ENCODE measurements around the gene FASN. TPM values are rescaled to one million over a fixed set of nuclear protein-coding genes. Genes with fewer than 3 reads are reported as not detected.
A peak's percentile ranks its signal among the peaks of the same experiment; 100 is the strongest.

FASN gene
- total RNA-seq, 3 donors from 2014 or later (not counting 1 experiment from before 2014, with no cell fraction given), result 53.8 to 56.2 (median 54.0) TPM

DNA sequence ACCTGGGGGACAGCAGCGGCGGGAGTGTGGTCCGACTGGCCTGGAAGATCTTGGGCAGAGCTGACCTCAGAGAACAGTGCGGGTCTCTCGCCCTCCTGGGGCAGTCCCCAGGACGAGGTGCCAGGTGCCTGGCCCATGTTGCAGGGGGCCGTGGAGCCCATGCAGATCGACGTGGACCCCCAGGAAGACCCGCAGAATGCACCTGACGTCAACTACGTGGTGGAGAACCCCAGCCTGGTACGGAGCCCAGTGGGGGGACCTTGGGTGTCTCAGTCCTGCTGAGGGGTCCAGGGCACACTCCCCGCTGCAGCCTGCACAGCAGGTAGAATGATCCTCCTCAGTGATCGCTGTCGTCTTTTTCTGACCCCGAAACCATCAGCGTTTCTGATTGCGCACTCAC is 44.9 kb downstream of the FASN start:
- Mint-ChIP-seq H3K27me3 (ENCODE audit: low read depth in 2 of 2) (no peaks in the 10 kb centered on the region), H3K36me3 (no peaks in the 10 kb centered on the region), H3K27ac (no peak overlapping the region), H3K4me3 (peak overlapping the region; percentile 69), H3K4me1 (peaks cover 0 to 16% of the 10 kb centered on the region in 2 donors), H3K9me3 (no peaks in the 10 kb centered on the region)
- no peaks in the 10 kb centered on the region for H3K9me3 ChIP-seq (ENCODE audit: control insufficient read depth, insufficient read depth, low read length)
- no peak for DNase-seq
- H3K27ac ChIP-seq (ENCODE audit: low read length), result no peak overlapping the region
- no peaks in the 10 kb centered on the region for H3K27me3 ChIP-seq (ENCODE audit: control insufficient read depth, insufficient read depth, low read length)
- ATAC-seq, result no peak
- WGBS (ENCODE audit: insufficient coverage), result 92% methylated on average over 19 of the region's 19 CpGs
- TF ChIP-seq, protein P1, sequence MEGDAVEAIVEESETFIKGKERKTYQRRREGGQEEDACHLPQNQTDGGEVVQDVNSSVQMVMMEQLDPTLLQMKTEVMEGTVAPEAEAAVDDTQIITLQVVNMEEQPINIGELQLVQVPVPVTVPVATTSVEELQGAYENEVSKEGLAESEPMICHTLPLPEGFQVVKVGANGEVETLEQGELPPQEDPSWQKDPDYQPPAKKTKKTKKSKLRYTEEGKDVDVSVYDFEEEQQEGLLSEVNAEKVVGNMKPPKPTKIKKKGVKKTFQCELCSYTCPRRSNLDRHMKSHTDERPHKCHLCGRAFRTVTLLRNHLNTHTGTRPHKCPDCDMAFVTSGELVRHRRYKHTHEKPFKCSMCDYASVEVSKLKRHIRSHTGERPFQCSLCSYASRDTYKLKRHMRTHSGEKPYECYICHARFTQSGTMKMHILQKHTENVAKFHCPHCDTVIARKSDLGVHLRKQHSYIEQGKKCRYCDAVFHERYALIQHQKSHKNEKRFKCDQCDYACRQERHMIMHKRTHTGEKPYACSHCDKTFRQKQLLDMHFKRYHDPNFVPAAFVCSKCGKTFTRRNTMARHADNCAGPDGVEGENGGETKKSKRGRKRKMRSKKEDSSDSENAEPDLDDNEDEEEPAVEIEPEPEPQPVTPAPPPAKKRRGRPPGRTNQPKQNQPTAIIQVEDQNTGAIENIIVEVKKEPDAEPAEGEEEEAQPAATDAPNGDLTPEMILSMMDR (IDR thresholded peaks at IDR 0.05), result no peak
- intact Hi-C loops (cut with micrococcal nuclease), result no loop called here
- H3K36me3 ChIP-seq (ENCODE audit: control insufficient read depth, insufficient read depth, low read length), result peaks cover 34% of the 10 kb centered on the region
- peaks cover 30% of the 10 kb centered on the region for H3K4me1 ChIP-seq (ENCODE audit: control insufficient read depth, insufficient read depth, low read length)
- no peak overlapping the region for H3K4me3 ChIP-seq (ENCODE audit: low read length)

DNA sequence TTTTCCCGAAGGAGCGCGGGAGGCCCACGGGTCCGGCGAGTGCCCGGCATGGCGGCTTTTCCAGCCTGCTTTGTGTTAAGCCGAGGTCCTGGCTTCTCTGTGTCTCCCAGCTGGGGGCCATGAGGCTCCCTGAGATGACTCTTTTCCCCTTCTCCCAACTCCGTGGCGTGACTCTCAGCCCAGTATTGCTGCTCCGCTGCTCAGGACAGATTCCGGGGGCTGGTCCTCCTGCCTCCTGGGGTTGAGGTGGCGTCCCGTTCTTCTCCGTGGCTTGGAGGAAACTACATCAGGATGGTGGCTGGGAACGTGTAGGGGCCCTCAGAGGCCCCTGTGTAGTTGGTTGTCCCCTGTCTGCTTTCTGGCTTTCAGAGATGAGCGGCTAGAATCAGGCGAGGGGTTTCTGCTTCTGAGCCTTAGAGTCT is 45.4 kb downstream of the FASN start:
- H3K4me1 Mint-ChIP-seq, result peaks cover 0 to 16% of the 10 kb centered on the region in 2 donors

DNA sequence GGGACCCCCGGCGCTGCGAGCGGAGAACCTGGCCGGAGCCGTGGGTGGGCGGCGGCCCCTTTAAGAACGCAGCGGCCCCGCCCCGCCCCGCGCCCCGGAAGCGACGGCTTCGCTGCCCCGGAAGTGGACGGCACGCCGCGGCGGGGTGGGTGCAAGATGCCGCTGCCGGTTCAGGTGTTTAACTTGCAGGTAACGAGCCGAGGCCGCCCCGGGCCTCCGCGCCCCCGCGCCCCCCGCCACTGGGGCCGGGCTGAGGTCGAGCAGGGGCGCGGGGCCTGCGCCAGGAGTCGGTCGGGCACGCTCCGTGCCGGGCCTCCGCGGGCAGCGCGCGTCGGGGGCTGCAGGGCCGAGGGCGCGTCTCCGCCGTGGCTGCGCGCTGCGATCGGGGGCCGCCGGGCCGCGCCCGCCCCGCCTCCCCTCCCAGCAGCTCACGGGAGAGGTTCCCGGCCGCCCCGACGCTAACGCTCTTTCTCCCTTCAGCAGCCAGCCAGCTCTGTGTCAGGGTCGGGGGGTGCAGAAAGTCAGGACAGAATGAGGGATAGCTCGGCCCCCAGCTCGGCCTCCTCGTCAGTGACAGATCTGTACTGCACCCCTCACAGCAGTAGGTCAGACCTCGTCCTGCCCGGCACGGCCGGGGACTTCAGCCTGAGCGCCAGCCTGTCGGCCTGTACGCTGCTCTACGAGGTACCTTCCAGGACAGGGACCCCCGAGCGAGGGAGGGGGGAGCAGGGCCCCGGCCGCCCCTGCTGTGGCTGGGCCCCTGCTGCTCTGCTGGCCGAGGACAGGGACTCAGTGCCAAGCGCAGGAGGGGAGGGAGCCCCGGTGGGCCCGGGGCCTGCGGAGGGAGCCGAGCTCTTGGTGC is 46.0 kb downstream of the FASN start, which contains the start of the genes GPS1 and RFNG:
Gene GPS1 (plus strand): TSS at position 123 of the 862 bp plus-strand sequence. CDS start 34 bp downstream, at position 157.
Gene RFNG (minus strand): TSS at position 36 of the 862 bp plus-strand sequence. CDS start 45 bp downstream, outside the sequence.
- peak within 1 kb of the TSS in 1 of 2 donors; percentile 71 for H3K27ac Mint-ChIP-seq

More for the DNA sequence above, 45.4 kb downstream of the FASN start:
- Histone ChIP-seq H3K9me3 (ENCODE audit: control insufficient read depth, insufficient read depth, low read length) (no peaks in the 10 kb centered on the region), H3K27me3 (ENCODE audit: control insufficient read depth, insufficient read depth, low read length) (no peaks in the 10 kb centered on the region), H3K4me1 (ENCODE audit: control insufficient read depth, insufficient read depth, low read length) (peaks cover 30% of the 10 kb centered on the region), H3K36me3 (ENCODE audit: control insufficient read depth, insufficient read depth, low read length) (peaks cover 34% of the 10 kb centered on the region), H3K27ac (ENCODE audit: low read length) (no peak overlapping the region), H3K4me3 (ENCODE audit: low read length) (peak overlapping the region; percentile 77)
- no peaks in the 10 kb centered on the region for H3K27me3 Mint-ChIP-seq (ENCODE audit: low read depth in 2 of 2)
- intact Hi-C loops (cut with micrococcal nuclease), result no loop called here
- no peaks in the 10 kb centered on the region for H3K9me3 Mint-ChIP-seq
- H3K36me3 Mint-ChIP-seq, result no peaks in the 10 kb centered on the region
- TF ChIP-seq, protein P1 (IDR thresholded peaks at IDR 0.05), result no peak
- ATAC-seq (no peak), DNase-seq (no peak)
- H3K27ac Mint-ChIP-seq, result peak overlapping the region in 1 of 2 donors; percentile 31
- WGBS (ENCODE audit: insufficient coverage), result 45% methylated on average over 19 of the region's 19 CpGs
- peak overlapping the region; percentile 65 for H3K4me3 Mint-ChIP-seq

More for the DNA sequence above, 46.0 kb downstream of the FASN start, which contains the start of the genes GPS1 and RFNG:
- WGBS (ENCODE audit: insufficient coverage), result under 1% methylated on average over 94 of the region's 94 CpGs
- Mint-ChIP-seq H3K9me3 (no peaks in the 10 kb centered on the region), H3K4me3 (peak within 1 kb of the TSS; percentile 87), H3K36me3 (no peaks in the 10 kb centered on the region), H3K4me1 (peaks cover 0 to 16% of the 10 kb centered on the region in 2 donors), H3K27me3 (ENCODE audit: low read depth in 2 of 2) (no peaks in the 10 kb centered on the region)
- peaks cover 30% of the 10 kb centered on the region for H3K4me1 ChIP-seq (ENCODE audit: control insufficient read depth, insufficient read depth, low read length)
- DNase-seq (peak; percentile 73 to 86), ATAC-seq (peak; percentile 86 to 97 (median 95))
- peak within 1 kb of the TSS; percentile 77 for H3K4me3 ChIP-seq (ENCODE audit: low read length)
- no peaks in the 10 kb centered on the region for H3K27me3 ChIP-seq (ENCODE audit: control insufficient read depth, insufficient read depth, low read length)
- intact Hi-C loops (cut with micrococcal nuclease), result loop anchor here (1.0 kb wide), 1 partner anchor 15 kb away; the partner anchor contains the start of gene DCXR
- H3K9me3 ChIP-seq (ENCODE audit: control insufficient read depth, insufficient read depth, low read length), result no peaks in the 10 kb centered on the region
- TF ChIP-seq, protein P1 (IDR thresholded peaks at IDR 0.05), result no peak
- H3K36me3 ChIP-seq (ENCODE audit: control insufficient read depth, insufficient read depth, low read length), result peaks cover 29% of the 10 kb centered on the region
- no peak within 1 kb of the TSS for H3K27ac ChIP-seq (ENCODE audit: low read length)
